Renal cortex interstitium (tissue), 11 donors: ENCODE results near the gene ZRANB1. TPM values are rescaled to one million over a fixed set of nuclear protein-coding genes. Genes with fewer than 3 reads are reported as not detected.
A peak's percentile ranks its signal among the peaks of the same experiment; 100 is the strongest.

ENCODE experiments used
- DNase-seq, 11 donors: peaks; one replicate each; pipeline ENCODE4 v3.0.0-alpha.2; 2013; ENCODE audit warnings: low read depth in 9 of 11, low spot score in 4 of 11; ENCODE audit errors: extremely low read depth in 1 of 11
- polyA plus RNA-seq, 3 donors: library from polyadenylated mRNA; unstranded; fragments of 120-200 nt; gene quantifications; one replicate each; pipeline ENCODE4 v1.2.1, GENCODE V29; 2013; ENCODE audit not compliant: insufficient read length in 3 of 3

The ZRANB1 gene
- polyA plus RNA-seq, 3 donors: 24.2 to 32.6 (median 27.0) TPM

DNA sequence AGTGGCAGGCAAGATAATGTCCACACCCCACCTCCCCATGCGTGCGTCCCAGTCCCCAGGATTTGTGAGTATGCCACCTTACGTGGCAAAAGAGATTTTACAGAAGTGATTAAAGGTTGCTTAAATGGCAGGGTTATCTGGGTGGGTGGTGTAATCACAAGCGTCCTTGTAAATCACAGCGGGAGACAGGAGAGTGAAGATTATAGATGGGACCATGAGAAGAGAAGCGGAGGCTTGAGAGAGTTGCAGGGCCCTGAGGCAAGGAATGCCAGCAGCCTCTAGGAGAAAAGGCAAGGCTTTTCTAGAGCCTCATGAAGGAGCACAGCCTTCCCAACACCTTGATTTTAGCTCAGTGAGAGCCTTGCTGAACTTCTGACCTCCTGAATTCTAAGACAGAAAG, 10.2 kb downstream of the ZRANB1 start:
- DNase-seq: no peak

GRCh38 chr10:124953421-124953820, 11.5 kb downstream of the ZRANB1 start:
- DNase-seq: no peak

GRCh38 chr10:124955243-124955642, 13.3 kb downstream of the ZRANB1 start:
- DNase-seq: no peak

- no peak for DNase-seq
These were observed 13.9 kb downstream of the ZRANB1 start for GRCh38 chr10:124955868-124956267.

- no peak for DNase-seq
These were observed 14.8 kb downstream of the ZRANB1 start for GRCh38 chr10:124956764-124957163.

DNA sequence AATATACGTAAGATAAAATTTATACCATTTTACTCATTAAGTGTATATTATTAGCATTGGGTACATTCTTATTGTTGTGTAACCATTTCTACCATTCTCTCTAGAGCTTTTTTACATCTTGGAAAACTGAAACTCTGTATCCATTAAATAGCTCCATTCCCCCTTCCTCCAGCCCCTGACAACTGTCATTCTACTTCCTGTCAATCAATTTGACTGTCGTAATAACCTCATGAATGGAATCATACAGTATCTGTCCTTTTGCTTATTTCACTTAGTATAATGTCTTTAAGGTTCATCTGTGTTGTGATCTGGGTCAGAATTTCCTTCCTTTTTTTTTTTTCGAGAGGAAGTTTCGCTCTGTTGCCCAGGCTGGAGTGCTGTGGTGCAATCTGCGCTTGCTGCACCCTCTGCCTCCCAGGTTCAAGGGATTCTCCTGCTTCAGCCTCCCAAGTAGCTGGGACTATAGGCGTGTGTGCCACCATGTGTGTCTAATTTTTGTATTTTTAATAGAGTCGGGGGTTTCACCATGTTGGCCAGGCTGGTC, 15.6 kb downstream of the ZRANB1 start:
- no peak for DNase-seq

DNA sequence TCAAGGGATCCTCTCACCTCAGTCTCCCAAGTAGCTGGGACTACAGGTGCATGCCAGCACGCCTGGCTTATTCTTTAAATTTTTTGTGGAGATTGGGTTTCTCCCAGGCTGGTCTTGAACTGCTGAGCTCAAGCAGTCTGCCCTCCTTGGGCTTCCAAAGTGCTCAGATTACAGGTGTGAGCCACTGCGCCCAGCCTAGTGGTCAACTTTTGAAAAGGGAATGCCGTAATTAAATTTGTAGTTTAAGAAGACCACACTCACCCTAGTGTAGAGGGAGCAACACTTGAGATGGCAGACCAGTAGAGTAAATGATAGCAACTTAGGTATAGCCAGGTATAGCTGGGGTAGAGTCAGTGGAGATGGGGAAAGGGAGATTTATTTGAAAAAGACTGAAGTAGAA, 17.6 kb downstream of the ZRANB1 start:
- no peak for DNase-seq

DNA sequence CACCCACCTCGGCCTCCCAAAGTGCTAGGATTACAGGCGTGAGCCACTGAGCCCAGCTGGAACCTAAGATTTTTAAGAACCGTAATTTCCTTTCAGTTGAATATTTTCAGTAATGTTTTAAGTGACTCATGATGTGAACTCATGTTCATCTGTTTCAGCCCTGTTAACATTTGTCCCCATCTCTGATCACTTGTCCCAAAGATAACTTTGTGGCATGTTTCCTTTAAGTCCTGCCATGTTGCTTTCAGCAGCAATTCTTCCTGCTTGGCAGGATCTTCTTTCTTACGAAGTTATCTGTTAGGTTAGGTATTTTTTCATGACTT, 19.3 kb downstream of the ZRANB1 start:
- no peak for DNase-seq

GRCh38 chr10:124962421-124962820, 20.5 kb downstream of the ZRANB1 start:
- no peak for DNase-seq

GRCh38 chr10:124963866-124964720, 22.2 kb downstream of the ZRANB1 start:
- no peak for DNase-seq

DNA sequence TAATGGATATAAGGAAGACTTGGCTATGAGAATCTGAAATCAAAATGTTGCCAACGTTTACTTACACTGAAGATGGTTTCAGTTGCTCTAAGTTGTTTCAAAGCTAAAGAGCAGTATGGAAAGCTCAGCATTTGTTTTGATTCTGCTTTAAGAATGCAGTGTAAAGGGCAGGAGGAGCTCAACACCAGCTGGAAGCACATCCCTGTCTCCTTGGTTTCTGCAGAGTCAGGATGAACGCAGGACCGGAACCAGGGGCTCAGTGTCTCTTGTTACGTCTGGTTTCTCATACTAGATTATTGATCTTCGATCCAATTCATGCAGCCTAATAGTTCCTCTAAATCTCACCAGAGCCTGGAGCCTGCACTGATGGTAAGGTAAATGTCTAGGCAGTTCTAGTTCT, 24.1 kb downstream of the ZRANB1 start:
- no peak for DNase-seq

- DNase-seq: no peak
These were observed 25.3 kb downstream of the ZRANB1 start for GRCh38 chr10:124967255-124967654.

GRCh38 chr10:124971276-124971675, 29.4 kb downstream of the ZRANB1 start:
- no peak for DNase-seq

DNA sequence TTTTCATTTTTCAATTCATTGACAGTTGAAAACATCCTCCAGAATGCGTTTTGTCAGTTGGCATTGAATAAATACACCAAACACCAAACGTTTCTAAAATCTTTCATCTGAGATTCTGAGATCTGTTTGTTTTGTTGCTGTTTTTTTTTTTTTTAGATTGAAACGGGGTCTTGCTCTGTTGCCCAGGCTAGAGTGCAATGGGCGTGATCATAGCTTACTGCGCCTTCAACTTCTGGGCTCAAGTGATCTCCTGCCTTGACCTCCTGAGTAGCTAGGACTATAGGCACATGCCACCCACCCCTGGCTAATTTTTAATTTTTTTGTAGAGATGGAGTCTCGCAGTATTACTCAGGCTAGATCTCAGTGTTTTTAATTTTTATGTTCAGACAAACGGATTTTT, 30.7 kb downstream of the ZRANB1 start:
- no peak for DNase-seq

GRCh38 chr10:124974131-124974530, 32.2 kb downstream of the ZRANB1 start:
- DNase-seq: no peak

- DNase-seq: no peak
These were observed 34.1 kb downstream of the ZRANB1 start for GRCh38 chr10:124975977-124976514.

GRCh38 chr10:124977161-124977560, 35.2 kb downstream of the ZRANB1 start:
- DNase-seq: no peak

DNA sequence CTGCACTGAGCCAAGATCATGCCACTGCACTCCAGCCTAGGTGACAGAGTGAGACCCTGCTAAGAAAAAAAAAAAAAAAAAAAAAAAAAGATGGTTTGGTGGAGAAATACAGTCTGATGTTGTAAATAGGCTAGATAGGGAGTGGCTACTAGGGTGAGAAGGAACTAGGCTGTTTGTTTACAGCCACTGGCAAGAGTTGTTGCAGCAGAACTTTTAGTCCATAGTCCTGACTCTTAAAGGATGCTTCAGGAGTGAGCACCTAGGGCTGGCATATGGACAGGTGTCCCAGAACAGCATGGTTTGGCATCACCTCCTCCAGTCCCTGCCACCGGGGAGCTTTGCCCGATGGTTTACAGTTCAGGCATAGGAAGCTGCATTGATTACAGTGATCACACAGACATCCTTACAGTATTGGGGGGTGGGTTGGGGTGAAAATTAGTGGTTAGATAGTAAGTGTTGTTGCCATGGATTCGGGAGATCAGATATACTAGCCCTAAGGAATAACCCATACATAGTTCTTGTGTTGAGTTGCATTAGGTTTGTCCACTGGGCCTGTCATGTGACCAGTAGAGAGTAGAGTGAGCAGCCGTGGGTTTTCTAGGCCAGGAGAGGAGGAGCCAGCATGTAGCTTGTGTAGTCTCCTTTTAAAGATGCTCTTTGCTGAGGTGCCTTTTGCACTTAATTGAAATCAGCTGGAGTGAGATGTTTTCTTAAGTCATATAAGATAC, 35.9 kb downstream of the ZRANB1 start:
- DNase-seq: no peak

GRCh38 chr10:124978376-124978725, 36.4 kb downstream of the ZRANB1 start:
- no peak for DNase-seq

GRCh38 chr10:124983321-124983720, 41.4 kb downstream of the ZRANB1 start:
- DNase-seq: peak in 1 of 11 donors; percentile 30
